ENCODE measurements around the gene LDB1. TPM values are rescaled to one million over a fixed set of nuclear protein-coding genes. Genes with fewer than 3 reads are reported as not detected.

The LDB1 gene
- total RNA-seq, 1 donor from 2014 or later, result 160 TPM

DNA sequence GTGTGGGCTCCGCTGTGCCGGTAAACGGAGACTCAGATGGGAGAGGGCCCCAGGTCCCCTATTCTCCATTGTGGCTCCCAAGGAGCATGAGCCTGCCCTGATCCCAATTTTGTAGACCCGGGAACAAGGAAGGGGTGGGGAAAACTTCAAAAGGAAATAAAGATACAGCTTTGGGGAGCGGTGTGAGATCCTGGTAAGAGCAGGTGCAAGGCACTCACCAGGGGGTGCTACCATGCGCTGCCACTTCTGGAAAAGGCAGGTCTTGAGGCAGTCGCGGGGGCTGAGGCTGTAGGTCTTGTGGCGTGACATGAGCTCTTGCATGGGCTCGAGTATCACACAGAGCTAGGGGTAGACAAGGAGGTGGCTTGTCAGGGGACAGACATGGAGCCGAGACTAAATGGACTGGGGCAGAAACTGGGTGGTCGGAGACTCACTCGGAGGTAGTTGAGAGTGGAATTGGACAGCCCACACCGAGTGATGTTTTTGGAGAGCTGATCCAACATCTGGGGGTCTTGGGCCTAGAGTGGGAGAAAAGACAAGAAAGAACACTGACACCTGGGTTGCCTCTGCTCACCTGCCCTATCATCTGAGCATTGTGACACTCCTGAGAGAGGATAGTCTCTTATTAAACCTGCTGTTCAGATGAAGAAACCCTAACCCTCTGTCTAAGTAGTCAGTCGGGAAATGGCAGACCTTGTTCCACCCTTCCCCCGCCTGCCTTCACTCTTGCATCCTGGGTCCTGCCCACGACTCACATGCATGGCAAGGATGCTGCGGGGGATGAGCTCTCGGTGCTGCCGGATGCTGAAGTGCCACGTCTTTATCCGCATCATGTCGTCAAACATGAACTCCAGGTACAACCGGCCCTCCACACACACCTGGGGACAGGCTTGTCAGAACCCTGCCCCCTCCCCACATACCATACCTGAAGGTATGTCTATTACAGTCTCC, 10.7 kb downstream of the LDB1 start:
- peaks cover 57% of the 10 kb centered on the region for H3K4me1 Mint-ChIP-seq (ENCODE audit: unreplicated experiment)
- H3K4me3 Mint-ChIP-seq (ENCODE audit: unreplicated experiment), result peak overlapping the region; percentile 80
- H3K9me3 Mint-ChIP-seq (ENCODE audit: unreplicated experiment), result no peaks in the 10 kb centered on the region
- peaks cover 17% of the 10 kb centered on the region for H3K27me3 Mint-ChIP-seq (ENCODE audit: unreplicated experiment)
- TF ChIP-seq, protein P1, sequence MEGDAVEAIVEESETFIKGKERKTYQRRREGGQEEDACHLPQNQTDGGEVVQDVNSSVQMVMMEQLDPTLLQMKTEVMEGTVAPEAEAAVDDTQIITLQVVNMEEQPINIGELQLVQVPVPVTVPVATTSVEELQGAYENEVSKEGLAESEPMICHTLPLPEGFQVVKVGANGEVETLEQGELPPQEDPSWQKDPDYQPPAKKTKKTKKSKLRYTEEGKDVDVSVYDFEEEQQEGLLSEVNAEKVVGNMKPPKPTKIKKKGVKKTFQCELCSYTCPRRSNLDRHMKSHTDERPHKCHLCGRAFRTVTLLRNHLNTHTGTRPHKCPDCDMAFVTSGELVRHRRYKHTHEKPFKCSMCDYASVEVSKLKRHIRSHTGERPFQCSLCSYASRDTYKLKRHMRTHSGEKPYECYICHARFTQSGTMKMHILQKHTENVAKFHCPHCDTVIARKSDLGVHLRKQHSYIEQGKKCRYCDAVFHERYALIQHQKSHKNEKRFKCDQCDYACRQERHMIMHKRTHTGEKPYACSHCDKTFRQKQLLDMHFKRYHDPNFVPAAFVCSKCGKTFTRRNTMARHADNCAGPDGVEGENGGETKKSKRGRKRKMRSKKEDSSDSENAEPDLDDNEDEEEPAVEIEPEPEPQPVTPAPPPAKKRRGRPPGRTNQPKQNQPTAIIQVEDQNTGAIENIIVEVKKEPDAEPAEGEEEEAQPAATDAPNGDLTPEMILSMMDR (IDR thresholded peaks at IDR 0.05; ENCODE audit: unreplicated experiment), result no peak
- peaks cover 41% of the 10 kb centered on the region for H3K36me3 Mint-ChIP-seq (ENCODE audit: low read depth, unreplicated experiment)
- peak overlapping the region; percentile 30 for H3K27ac Mint-ChIP-seq (ENCODE audit: unreplicated experiment)
- no peak for DNase-seq (ENCODE audit: low spot score)

DNA sequence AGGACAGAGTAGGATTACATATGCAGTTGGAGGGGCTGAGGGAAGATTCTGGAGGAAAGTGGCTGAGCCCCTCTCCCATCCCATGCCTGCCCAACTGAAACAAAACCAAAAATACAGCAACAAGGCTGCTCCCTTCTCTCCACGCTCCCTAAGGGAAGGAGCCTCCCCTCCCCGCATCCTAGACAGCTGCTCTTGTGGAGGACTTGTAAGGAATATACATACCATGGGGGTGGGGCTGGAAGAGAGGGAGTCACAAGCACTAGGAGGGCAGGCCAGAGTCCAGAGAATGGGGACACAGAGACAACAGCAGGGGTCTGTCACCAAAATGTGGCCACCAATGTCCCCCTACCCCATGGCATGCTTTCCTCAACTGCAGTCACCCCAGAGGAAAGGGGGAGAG, 13.2 kb downstream of the LDB1 start:
- Mint-ChIP-seq H3K4me3 (ENCODE audit: unreplicated experiment) (no peak overlapping the region), H3K36me3 (ENCODE audit: low read depth, unreplicated experiment) (peaks cover 41% of the 10 kb centered on the region), H3K4me1 (ENCODE audit: unreplicated experiment) (peaks cover 44% of the 10 kb centered on the region), H3K9me3 (ENCODE audit: unreplicated experiment) (no peaks in the 10 kb centered on the region), H3K27ac (ENCODE audit: unreplicated experiment) (no peak overlapping the region), H3K27me3 (ENCODE audit: unreplicated experiment) (peaks cover 11% of the 10 kb centered on the region)
- no peak for DNase-seq (ENCODE audit: low spot score)
- TF ChIP-seq, protein P1 (IDR thresholded peaks at IDR 0.05; ENCODE audit: unreplicated experiment), result no peak

DNA sequence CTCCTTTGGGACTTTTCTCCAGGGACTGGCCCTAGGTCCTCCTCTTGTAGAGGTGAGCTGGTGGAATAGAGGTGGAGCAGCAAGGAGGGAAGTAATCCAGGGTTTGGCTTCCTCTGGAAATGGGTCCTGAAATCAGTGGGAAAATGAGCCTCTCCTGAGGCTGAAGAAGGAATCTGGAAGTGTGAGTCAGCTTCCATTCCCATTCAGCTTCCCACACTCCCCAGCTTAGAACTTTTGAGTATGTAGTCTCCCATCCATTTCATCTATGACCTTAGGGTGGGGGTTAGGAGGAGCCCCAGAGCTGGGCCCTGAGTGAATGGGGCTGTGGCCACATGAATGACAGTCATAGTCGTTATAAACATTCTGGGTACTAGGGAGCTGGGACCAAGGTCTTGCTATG, 17.7 kb downstream of the LDB1 start:
- peaks cover 5% of the 10 kb centered on the region for H3K27me3 Mint-ChIP-seq (ENCODE audit: unreplicated experiment)
- no peak overlapping the region for H3K4me3 Mint-ChIP-seq (ENCODE audit: unreplicated experiment)
- TF ChIP-seq, protein P1 (IDR thresholded peaks at IDR 0.05; ENCODE audit: unreplicated experiment), result no peak
- no peak for DNase-seq (ENCODE audit: low spot score)
- H3K36me3 Mint-ChIP-seq (ENCODE audit: low read depth, unreplicated experiment), result peaks cover 17% of the 10 kb centered on the region
- H3K27ac Mint-ChIP-seq (ENCODE audit: unreplicated experiment), result no peak overlapping the region
- peaks cover 21% of the 10 kb centered on the region for H3K4me1 Mint-ChIP-seq (ENCODE audit: unreplicated experiment)
- H3K9me3 Mint-ChIP-seq (ENCODE audit: unreplicated experiment), result no peaks in the 10 kb centered on the region

- H3K4me1 Mint-ChIP-seq (ENCODE audit: unreplicated experiment), result peaks cover 17% of the 10 kb centered on the region
- H3K27ac Mint-ChIP-seq (ENCODE audit: unreplicated experiment), result no peak overlapping the region
- peaks cover 3% of the 10 kb centered on the region for H3K27me3 Mint-ChIP-seq (ENCODE audit: unreplicated experiment)
- TF ChIP-seq, protein P1 (IDR thresholded peaks at IDR 0.05; ENCODE audit: unreplicated experiment), result no peak
- no peak overlapping the region for H3K4me3 Mint-ChIP-seq (ENCODE audit: unreplicated experiment)
- no peaks in the 10 kb centered on the region for H3K9me3 Mint-ChIP-seq (ENCODE audit: unreplicated experiment)
- DNase-seq (ENCODE audit: low spot score), result no peak
- H3K36me3 Mint-ChIP-seq (ENCODE audit: low read depth, unreplicated experiment), result peaks cover 15% of the 10 kb centered on the region
Measured at GRCh38 chr10:102101152-102101551, 19.0 kb downstream of the LDB1 start.

- no peak overlapping the region for H3K4me3 Mint-ChIP-seq (ENCODE audit: unreplicated experiment)
- peaks cover 16% of the 10 kb centered on the region for H3K36me3 Mint-ChIP-seq (ENCODE audit: low read depth, unreplicated experiment)
- no peaks in the 10 kb centered on the region for H3K4me1 Mint-ChIP-seq (ENCODE audit: unreplicated experiment)
- DNase-seq (ENCODE audit: low spot score), result no peak
- no peaks in the 10 kb centered on the region for H3K9me3 Mint-ChIP-seq (ENCODE audit: unreplicated experiment)
- H3K27me3 Mint-ChIP-seq (ENCODE audit: unreplicated experiment), result no peaks in the 10 kb centered on the region
- H3K27ac Mint-ChIP-seq (ENCODE audit: unreplicated experiment), result no peak overlapping the region
- TF ChIP-seq, protein P1 (IDR thresholded peaks at IDR 0.05; ENCODE audit: unreplicated experiment), result no peak
Measured at GRCh38 chr10:102096449-102096848, 23.7 kb downstream of the LDB1 start.
